GM23338 (cell line): Measurements from ENCODE around the gene LIMCH1. TPM values are rescaled to one million over a fixed set of nuclear protein-coding genes. Genes with fewer than 3 reads are reported as not detected.

Experiments used
- ATAC-seq: fragments of 200-7000 bp; cut with Tn5 transposase; 3 replicates; pipeline ENCODE4 v1.9.1; 2020
- DNase-seq: peaks from one replicate; pipeline ENCODE4 v3.0.0-alpha.2; 2015; ENCODE audit warnings: low spot score
- H2AFZ ChIP-seq: fragments of 200-600 bp; sonication (generic); 2 replicates; pipeline ENCODE4 v1.8.0; 2016; ENCODE audit warnings: antibody characterized with exemption, mild to moderate bottlenecking, moderate library complexity
- H3F3A ChIP-seq: fragments of 200-600 bp; sonication (generic); replicated peaks from 2 replicates; pipeline ENCODE4 v1.8.0; 2017; ENCODE audit warnings: antibody characterized with exemption, mixed run types, low read depth
- H3K27ac ChIP-seq: fragments of 200-600 bp; sonication (generic); 2 replicates; pipeline ENCODE4 v1.6.1; 2016; ENCODE audit warnings: low read depth
- H3K27me3 ChIP-seq: fragments of 200-600 bp; sonication (generic); 2 replicates; pipeline ENCODE4 v1.8.0; 2016; ENCODE audit warnings: mild to moderate bottlenecking, mixed run types, moderate library complexity; ENCODE audit not compliant: insufficient read depth
- H3K36me3 ChIP-seq: fragments of 200-600 bp; sonication (generic); 2 replicates; pipeline ENCODE4 v1.8.0; 2016; ENCODE audit warnings: mild to moderate bottlenecking; ENCODE audit not compliant: insufficient read depth
- H3K4me1 ChIP-seq: fragments of 200-600 bp; sonication (generic); 2 replicates; pipeline ENCODE4 v1.8.0; 2016; ENCODE audit warnings: mild to moderate bottlenecking, moderate library complexity; ENCODE audit not compliant: insufficient read depth
- H3K4me2 ChIP-seq: fragments of 200-600 bp; sonication (generic); 2 replicates; pipeline ENCODE4 v1.7.1; 2017; ENCODE audit warnings: mixed run types
- H3K4me3 ChIP-seq: fragments of 200-600 bp; sonication (generic); 2 replicates; pipeline ENCODE4 v1.6.1; 2016; ENCODE audit warnings: mixed run types
- H3K79me2 ChIP-seq: fragments of 200-600 bp; sonication (generic); replicated peaks from 2 replicates; pipeline ENCODE4 v1.8.0; 2017; ENCODE audit warnings: mild to moderate bottlenecking; ENCODE audit not compliant: insufficient read depth
- H3K9me2 ChIP-seq: fragments of 200-600 bp; sonication (generic); 2 replicates; pipeline ENCODE4 v1.8.0; 2017; ENCODE audit not compliant: insufficient read depth
- H4K20me1 ChIP-seq: fragments of 200-600 bp; sonication (generic); replicated peaks from 2 replicates; pipeline ENCODE4 v1.8.0; 2017; ENCODE audit warnings: mild to moderate bottlenecking; ENCODE audit not compliant: insufficient read depth
- H3K27ac Mint-ChIP-seq: 2 replicates; pipeline ENCODE4 v1.8.0; 2020; ENCODE audit warnings: inconsistent platforms, mild to moderate bottlenecking, moderate library complexity, mixed read lengths
- H3K27me3 Mint-ChIP-seq: 3 replicates; pipeline ENCODE4 v1.8.0; 2022; ENCODE audit warnings: low read depth, mild to moderate bottlenecking, moderate library complexity, mixed read lengths, inconsistent platforms; ENCODE audit not compliant: insufficient read depth, poor library complexity
- H3K36me3 Mint-ChIP-seq: 3 replicates; pipeline ENCODE4 v1.8.0; 2021; ENCODE audit warnings: low read depth, mild to moderate bottlenecking, inconsistent platforms, moderate library complexity, mixed read lengths
- H3K4me1 Mint-ChIP-seq: 3 replicates; pipeline ENCODE4 v1.8.0; 2020; ENCODE audit warnings: mild to moderate bottlenecking, inconsistent platforms, mixed read lengths
- H3K4me3 Mint-ChIP-seq: 3 replicates; pipeline ENCODE4 v1.8.0; 2021; ENCODE audit warnings: moderate library complexity, mild to moderate bottlenecking, inconsistent platforms, mixed read lengths
- H3K9me3 Mint-ChIP-seq: 3 replicates; pipeline ENCODE4 v1.8.0; 2020; ENCODE audit warnings: moderate library complexity, mild to moderate bottlenecking, inconsistent platforms, mixed read lengths
- CREB1 ChIP-seq: fragments of 250-450 bp; sonication (Bioruptor Pico); IDR thresholded peaks from 2 replicates; pipeline ENCODE4 v1.5.0; 2020; ENCODE audit warnings: low read depth, mild to moderate bottlenecking, moderate library complexity
- EZH2 ChIP-seq: fragments of 200-600 bp; sonication (generic); IDR thresholded peaks from one replicate; pipeline ENCODE4 v1.8.0; 2017; ENCODE audit warnings: antibody characterized with exemption, mild to moderate bottlenecking, low read depth; ENCODE audit not compliant: unreplicated experiment
- EZH2phosphoT487 ChIP-seq: fragments of 200-600 bp; sonication (generic); IDR thresholded peaks from one replicate; pipeline ENCODE4 v1.8.1; 2018; ENCODE audit warnings: antibody characterized with exemption; ENCODE audit not compliant: unreplicated experiment
- JUNB ChIP-seq: IDR thresholded peaks from one replicate; pipeline ENCODE4 v1.6.1; 2016; ENCODE audit warnings: antibody characterized with exemption; ENCODE audit not compliant: unreplicated experiment
- NANOG ChIP-seq: IDR thresholded peaks from 2 replicates; pipeline ENCODE4 v1.6.1; 2016; ENCODE audit warnings: antibody characterized with exemption, borderline replicate concordance
- POLR2AphosphoS5 ChIP-seq: IDR thresholded peaks from 2 replicates; pipeline ENCODE4 v1.6.1; 2016; ENCODE audit warnings: antibody characterized with exemption, low read depth
- STAT1 ChIP-seq: IDR thresholded peaks from one replicate; pipeline ENCODE4 v1.6.1; 2016; ENCODE audit warnings: antibody characterized with exemption; ENCODE audit not compliant: unreplicated experiment
- ZNF114 ChIP-seq: fragments of 250-450 bp; sonication (Bioruptor Pico); IDR thresholded peaks from 2 replicates; pipeline ENCODE4 v1.5.0; 2020; ENCODE audit warnings: mild to moderate bottlenecking, moderate library complexity
- ZNF331 ChIP-seq: fragments of 250-450 bp; sonication (Bioruptor Pico); IDR thresholded peaks from 2 replicates; pipeline ENCODE4 v1.5.0; 2020; ENCODE audit warnings: low read depth, mild to moderate bottlenecking, moderate library complexity
- polyA plus RNA-seq: library from polyadenylated mRNA; unstranded; fragments of >200 nt; fragmentation: Nextera tagmentation; extraction: Ambion mirVana; gene quantifications from 2 replicates; pipeline ENCODE4 v1.2.1, GENCODE V29; 2016
- total RNA-seq: library from RNA; depleted of rRNA; stranded (reverse); fragments of >200 nt; shearing (Covaris generic); gene quantifications from 2 replicates; pipeline ENCODE4 v1.2.3, GENCODE V29; 2014
- TF ChIP-seq, protein P1 (sequence below): IDR thresholded peaks from one replicate; pipeline ENCODE4 v1.6.1; 2018; ENCODE audit warnings: antibody characterized with exemption; ENCODE audit not compliant: unreplicated experiment
- TF ChIP-seq, protein P2 (sequence below), 2 experiments: fragments of 200-600 bp in 1 of 2; sonication (generic) in 1 of 2; conservative IDR thresholded peaks; 2 replicates each; pipeline versions ENCODE4 v1.5.1 to v1.6.1; 2016 to 2017; ENCODE audit warnings: antibody characterized with exemption in 2 of 2, low read depth in 2 of 2, mild to moderate bottlenecking in 2 of 2, moderate library complexity in 1 of 2
- TF ChIP-seq, protein P3 (sequence below): fragments of 250-450 bp; sonication (Bioruptor Pico); IDR thresholded peaks from 2 replicates; pipeline ENCODE4 v1.5.0; 2020; ENCODE audit warnings: mild to moderate bottlenecking, moderate library complexity
- TF ChIP-seq, protein P4 (sequence below): IDR thresholded peaks from 2 replicates; pipeline ENCODE4 v1.6.1; 2016; ENCODE audit warnings: antibody characterized with exemption

Gene LIMCH1
- total and polyA plus RNA-seq, 2 experiments from 2014 or later: 1.5 TPM

DNA sequence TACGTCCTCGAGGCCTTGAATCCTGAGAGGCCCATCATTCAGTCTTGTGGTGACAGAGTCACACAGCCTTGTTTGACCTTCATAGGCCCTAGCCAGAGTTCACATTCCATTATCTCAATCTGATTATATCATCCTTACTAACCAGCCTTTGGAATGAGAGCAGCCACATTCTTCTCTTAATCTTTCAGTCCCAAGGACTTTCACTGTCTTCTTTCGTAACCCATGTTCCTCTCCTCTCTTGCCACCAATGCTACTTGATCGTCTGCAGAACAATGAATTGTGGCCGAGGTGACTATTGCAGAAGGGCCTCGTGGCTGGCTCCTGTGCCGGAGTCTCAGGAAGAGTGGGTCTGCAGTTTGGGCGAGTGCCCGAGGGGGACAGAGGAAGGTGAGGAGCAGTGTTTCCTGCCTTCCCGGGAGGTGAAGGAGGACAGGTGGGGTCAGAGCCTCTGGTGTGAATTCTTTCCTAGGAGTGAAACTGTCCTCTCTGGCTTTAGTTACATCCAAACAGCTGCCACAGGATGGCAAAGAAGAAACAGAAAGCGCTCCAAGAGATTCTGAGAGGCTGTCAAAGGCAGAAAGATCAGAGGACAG is 94.6 kb downstream of the LIMCH1 start:
- DNase-seq (no peak), ATAC-seq (peak; percentile 59)
- no peak overlapping the region for H3K27ac ChIP-seq
- no peaks in the 10 kb centered on the region for H3K9me2 ChIP-seq
- H3K4me3 Mint-ChIP-seq: no peak overlapping the region
- H2AFZ ChIP-seq: peak overlapping the region; percentile 52; the same call in 1 of the 2 replicates
- no peaks in the 10 kb centered on the region for H3K9me3 Mint-ChIP-seq
- H3K4me1 ChIP-seq: no peaks in the 10 kb centered on the region
- H3K27ac Mint-ChIP-seq: no peak overlapping the region
- no peaks in the 10 kb centered on the region for H3K36me3 Mint-ChIP-seq
- H3K36me3 ChIP-seq: no peaks in the 10 kb centered on the region
- no peaks in the 10 kb centered on the region for H3K79me2 ChIP-seq
- TF ChIP-seq, protein P1, sequence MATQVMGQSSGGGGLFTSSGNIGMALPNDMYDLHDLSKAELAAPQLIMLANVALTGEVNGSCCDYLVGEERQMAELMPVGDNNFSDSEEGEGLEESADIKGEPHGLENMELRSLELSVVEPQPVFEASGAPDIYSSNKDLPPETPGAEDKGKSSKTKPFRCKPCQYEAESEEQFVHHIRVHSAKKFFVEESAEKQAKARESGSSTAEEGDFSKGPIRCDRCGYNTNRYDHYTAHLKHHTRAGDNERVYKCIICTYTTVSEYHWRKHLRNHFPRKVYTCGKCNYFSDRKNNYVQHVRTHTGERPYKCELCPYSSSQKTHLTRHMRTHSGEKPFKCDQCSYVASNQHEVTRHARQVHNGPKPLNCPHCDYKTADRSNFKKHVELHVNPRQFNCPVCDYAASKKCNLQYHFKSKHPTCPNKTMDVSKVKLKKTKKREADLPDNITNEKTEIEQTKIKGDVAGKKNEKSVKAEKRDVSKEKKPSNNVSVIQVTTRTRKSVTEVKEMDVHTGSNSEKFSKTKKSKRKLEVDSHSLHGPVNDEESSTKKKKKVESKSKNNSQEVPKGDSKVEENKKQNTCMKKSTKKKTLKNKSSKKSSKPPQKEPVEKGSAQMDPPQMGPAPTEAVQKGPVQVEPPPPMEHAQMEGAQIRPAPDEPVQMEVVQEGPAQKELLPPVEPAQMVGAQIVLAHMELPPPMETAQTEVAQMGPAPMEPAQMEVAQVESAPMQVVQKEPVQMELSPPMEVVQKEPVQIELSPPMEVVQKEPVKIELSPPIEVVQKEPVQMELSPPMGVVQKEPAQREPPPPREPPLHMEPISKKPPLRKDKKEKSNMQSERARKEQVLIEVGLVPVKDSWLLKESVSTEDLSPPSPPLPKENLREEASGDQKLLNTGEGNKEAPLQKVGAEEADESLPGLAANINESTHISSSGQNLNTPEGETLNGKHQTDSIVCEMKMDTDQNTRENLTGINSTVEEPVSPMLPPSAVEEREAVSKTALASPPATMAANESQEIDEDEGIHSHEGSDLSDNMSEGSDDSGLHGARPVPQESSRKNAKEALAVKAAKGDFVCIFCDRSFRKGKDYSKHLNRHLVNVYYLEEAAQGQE: no peak
- TF ChIP-seq, protein P2, sequence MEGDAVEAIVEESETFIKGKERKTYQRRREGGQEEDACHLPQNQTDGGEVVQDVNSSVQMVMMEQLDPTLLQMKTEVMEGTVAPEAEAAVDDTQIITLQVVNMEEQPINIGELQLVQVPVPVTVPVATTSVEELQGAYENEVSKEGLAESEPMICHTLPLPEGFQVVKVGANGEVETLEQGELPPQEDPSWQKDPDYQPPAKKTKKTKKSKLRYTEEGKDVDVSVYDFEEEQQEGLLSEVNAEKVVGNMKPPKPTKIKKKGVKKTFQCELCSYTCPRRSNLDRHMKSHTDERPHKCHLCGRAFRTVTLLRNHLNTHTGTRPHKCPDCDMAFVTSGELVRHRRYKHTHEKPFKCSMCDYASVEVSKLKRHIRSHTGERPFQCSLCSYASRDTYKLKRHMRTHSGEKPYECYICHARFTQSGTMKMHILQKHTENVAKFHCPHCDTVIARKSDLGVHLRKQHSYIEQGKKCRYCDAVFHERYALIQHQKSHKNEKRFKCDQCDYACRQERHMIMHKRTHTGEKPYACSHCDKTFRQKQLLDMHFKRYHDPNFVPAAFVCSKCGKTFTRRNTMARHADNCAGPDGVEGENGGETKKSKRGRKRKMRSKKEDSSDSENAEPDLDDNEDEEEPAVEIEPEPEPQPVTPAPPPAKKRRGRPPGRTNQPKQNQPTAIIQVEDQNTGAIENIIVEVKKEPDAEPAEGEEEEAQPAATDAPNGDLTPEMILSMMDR (conservative IDR thresholded peaks at IDR 0.05; ENCODE audit: low read depth in 2 of 2): no peak
- TF ChIP-seq NANOG: no peak
- TF ChIP-seq, protein P3, sequence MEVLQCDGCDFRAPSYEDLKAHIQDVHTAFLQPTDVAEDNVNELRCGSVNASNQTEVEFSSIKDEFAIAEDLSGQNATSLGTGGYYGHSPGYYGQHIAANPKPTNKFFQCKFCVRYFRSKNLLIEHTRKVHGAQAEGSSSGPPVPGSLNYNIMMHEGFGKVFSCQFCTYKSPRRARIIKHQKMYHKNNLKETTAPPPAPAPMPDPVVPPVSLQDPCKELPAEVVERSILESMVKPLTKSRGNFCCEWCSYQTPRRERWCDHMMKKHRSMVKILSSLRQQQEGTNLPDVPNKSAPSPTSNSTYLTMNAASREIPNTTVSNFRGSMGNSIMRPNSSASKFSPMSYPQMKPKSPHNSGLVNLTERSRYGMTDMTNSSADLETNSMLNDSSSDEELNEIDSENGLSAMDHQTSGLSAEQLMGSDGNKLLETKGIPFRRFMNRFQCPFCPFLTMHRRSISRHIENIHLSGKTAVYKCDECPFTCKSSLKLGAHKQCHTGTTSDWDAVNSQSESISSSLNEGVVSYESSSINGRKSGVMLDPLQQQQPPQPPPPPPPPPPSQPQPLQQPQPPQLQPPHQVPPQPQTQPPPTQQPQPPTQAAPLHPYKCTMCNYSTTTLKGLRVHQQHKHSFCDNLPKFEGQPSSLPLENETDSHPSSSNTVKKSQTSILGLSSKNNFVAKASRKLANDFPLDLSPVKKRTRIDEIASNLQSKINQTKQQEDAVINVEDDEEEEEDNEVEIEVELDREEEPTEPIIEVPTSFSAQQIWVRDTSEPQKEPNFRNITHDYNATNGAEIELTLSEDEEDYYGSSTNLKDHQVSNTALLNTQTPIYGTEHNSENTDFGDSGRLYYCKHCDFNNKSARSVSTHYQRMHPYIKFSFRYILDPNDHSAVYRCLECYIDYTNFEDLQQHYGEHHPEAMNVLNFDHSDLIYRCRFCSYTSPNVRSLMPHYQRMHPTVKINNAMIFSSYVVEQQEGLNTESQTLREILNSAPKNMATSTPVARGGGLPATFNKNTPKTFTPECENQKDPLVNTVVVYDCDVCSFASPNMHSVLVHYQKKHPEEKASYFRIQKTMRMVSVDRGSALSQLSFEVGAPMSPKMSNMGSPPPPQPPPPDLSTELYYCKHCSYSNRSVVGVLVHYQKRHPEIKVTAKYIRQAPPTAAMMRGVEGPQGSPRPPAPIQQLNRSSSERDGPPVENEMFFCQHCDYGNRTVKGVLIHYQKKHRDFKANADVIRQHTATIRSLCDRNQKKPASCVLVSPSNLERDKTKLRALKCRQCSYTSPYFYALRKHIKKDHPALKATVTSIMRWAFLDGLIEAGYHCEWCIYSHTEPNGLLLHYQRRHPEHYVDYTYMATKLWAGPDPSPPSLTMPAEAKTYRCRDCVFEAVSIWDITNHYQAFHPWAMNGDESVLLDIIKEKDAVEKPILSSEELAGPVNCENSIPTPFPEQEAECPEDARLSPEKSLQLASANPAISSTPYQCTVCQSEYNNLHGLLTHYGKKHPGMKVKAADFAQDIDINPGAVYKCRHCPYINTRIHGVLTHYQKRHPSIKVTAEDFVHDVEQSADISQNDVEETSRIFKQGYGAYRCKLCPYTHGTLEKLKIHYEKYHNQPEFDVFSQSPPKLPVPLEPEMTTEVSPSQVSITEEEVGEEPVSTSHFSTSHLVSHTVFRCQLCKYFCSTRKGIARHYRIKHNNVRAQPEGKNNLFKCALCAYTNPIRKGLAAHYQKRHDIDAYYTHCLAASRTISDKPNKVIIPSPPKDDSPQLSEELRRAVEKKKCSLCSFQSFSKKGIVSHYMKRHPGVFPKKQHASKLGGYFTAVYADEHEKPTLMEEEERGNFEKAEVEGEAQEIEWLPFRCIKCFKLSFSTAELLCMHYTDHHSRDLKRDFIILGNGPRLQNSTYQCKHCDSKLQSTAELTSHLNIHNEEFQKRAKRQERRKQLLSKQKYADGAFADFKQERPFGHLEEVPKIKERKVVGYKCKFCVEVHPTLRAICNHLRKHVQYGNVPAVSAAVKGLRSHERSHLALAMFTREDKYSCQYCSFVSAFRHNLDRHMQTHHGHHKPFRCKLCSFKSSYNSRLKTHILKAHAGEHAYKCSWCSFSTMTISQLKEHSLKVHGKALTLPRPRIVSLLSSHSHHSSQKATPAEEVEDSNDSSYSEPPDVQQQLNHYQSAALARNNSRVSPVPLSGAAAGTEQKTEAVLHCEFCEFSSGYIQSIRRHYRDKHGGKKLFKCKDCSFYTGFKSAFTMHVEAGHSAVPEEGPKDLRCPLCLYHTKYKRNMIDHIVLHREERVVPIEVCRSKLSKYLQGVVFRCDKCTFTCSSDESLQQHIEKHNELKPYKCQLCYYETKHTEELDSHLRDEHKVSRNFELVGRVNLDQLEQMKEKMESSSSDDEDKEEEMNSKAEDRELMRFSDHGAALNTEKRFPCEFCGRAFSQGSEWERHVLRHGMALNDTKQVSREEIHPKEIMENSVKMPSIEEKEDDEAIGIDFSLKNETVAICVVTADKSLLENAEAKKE: no peak
- no peak for TF ChIP-seq JUNB
- no peak for TF ChIP-seq ZNF331
- no peak for TF ChIP-seq STAT1
- TF ChIP-seq POLR2AphosphoS5: no peak
- TF ChIP-seq CREB1 (CRISPR knock-in tag): no peak
- TF ChIP-seq EZH2phosphoT487: no peak
- no peak for TF ChIP-seq EZH2
- TF ChIP-seq, protein P4, sequence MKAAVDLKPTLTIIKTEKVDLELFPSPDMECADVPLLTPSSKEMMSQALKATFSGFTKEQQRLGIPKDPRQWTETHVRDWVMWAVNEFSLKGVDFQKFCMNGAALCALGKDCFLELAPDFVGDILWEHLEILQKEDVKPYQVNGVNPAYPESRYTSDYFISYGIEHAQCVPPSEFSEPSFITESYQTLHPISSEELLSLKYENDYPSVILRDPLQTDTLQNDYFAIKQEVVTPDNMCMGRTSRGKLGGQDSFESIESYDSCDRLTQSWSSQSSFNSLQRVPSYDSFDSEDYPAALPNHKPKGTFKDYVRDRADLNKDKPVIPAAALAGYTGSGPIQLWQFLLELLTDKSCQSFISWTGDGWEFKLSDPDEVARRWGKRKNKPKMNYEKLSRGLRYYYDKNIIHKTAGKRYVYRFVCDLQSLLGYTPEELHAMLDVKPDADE: no peak
- TF ChIP-seq ZNF114 (CRISPR knock-in tag): no peak
- H3K27me3 ChIP-seq: no peaks in the 10 kb centered on the region
- H3K27me3 Mint-ChIP-seq: peaks cover 2% of the 10 kb centered on the region
- H3K4me3 ChIP-seq: no peak overlapping the region
- H3F3A ChIP-seq: no peaks in the 10 kb centered on the region
- no peak overlapping the region for H3K4me2 ChIP-seq
- no peaks in the 10 kb centered on the region for H4K20me1 ChIP-seq
- H3K4me1 Mint-ChIP-seq: peaks cover 3% of the 10 kb centered on the region; the same call in 1 of the 3 replicates
